GM12878 (cell line): ENCODE measurements around the gene NIPA2. TPM values are rescaled to one million over a fixed set of nuclear protein-coding genes. Genes with fewer than 3 reads are reported as not detected.

Experiments
- ATAC-seq: fragments of 200-7000 bp; cut with Tn5 transposase; 3 replicates; pipeline ENCODE4 v1.9.1; 2020; ENCODE audit warnings: mild to moderate bottlenecking, moderate library complexity
- BruUV-seq: library from RNA; stranded (reverse); fragments of 400-500 nt; replicated peaks from 2 replicates; lab custom pipeline; 2021; lab: Mats Ljungman, UMichigan
- CTCF ChIA-PET: fragments of 300-600 bp; sonication (Branson Sonifier 250); formaldehyde crosslinking; extraction: SDS; loops from one replicate; lab custom pipeline; 2021; ENCODE audit warnings: inconsistent platforms; lab: Yijun Ruan, JAX
- POLR2A ChIA-PET: fragments of 350-600 bp; formaldehyde crosslinking; extraction: SDS; loops from one replicate; lab custom pipeline; 2021; ENCODE audit warnings: inconsistent platforms; lab: Charles Lee
- RAD21 ChIA-PET: fragments of 300-600 bp; sonication (Branson Sonifier 250); formaldehyde crosslinking; loops from one replicate; lab custom pipeline; 2023; ENCODE audit warnings: antibody characterized with exemption; ENCODE audit not compliant: unreplicated experiment; lab: Charles Lee
- SMC1A ChIA-PET: fragments of 300-600 bp; sonication (Branson Sonifier 250); formaldehyde crosslinking; loops from one replicate; lab custom pipeline; 2023; ENCODE audit not compliant: unreplicated experiment, uncharacterized antibody; lab: Charles Lee
- DNase-seq: peaks from one replicate; pipeline ENCODE4 v3.0.0-alpha.2; 2011; ENCODE audit warnings: low read depth, low spot score
- FAIRE-seq: peaks from 3 replicates; lab custom pipeline; 2011; peaks lifted over from hg19 to GRCh38; lab: Jason Lieb, UNC
- H2AFZ ChIP-seq: 2 replicates; pipeline ENCODE4 v1.6.0; 2011; ENCODE audit warnings: low read depth, low read length, control low read depth; ENCODE audit not compliant: control insufficient read depth
- H3K27ac ChIP-seq: 2 replicates; pipeline ENCODE4 v1.5.1; 2011; ENCODE audit warnings: control low read depth; ENCODE audit not compliant: control insufficient read depth, insufficient read depth
- H3K27me3 ChIP-seq, 2 experiments: replicated peaks in 1 of 2; 2 replicates each; pipeline versions ENCODE4 v1.6.0 to v1.6.1; 2011; ENCODE audit warnings: low read length in 1 of 2; ENCODE audit not compliant: control insufficient read depth in 2 of 2, insufficient read depth in 2 of 2
- H3K36me3 ChIP-seq, 2 experiments: 2 replicates each; pipeline ENCODE4 v1.5.1; 2011; ENCODE audit warnings: low read length in 1 of 2; ENCODE audit not compliant: control insufficient read depth in 2 of 2, insufficient read depth in 2 of 2
- H3K4me1 ChIP-seq: 2 replicates; pipeline ENCODE4 v1.6.1; 2011; ENCODE audit warnings: mild to moderate bottlenecking, low read length, moderate library complexity, mixed read lengths; ENCODE audit not compliant: control insufficient read depth, insufficient read depth
- H3K4me2 ChIP-seq: 2 replicates; pipeline ENCODE4 v1.6.0; 2011; ENCODE audit warnings: control low read depth; ENCODE audit not compliant: control insufficient read depth, insufficient read depth
- H3K4me3 ChIP-seq: fragments of 200-600 bp; sonication (generic); 2 replicates; pipeline ENCODE4 v1.5.1; 2016
- H3K79me2 ChIP-seq: 2 replicates; pipeline ENCODE4 v1.6.0; 2011; ENCODE audit warnings: low read length; ENCODE audit not compliant: control insufficient read depth, insufficient read depth
- H3K9ac ChIP-seq: 2 replicates; pipeline ENCODE4 v1.8.0; 2011; ENCODE audit warnings: low read length, control low read depth, mixed read lengths; ENCODE audit not compliant: control insufficient read depth, insufficient read depth
- H3K9me3 ChIP-seq: replicated peaks from 3 replicates; pipeline ENCODE4 v1.5.1; 2011; ENCODE audit warnings: mild to moderate bottlenecking, low read length; ENCODE audit not compliant: control insufficient read depth, insufficient read depth
- H4K20me1 ChIP-seq: 2 replicates; pipeline ENCODE4 v1.6.0; 2011; ENCODE audit not compliant: control insufficient read depth, insufficient read depth
- ATF7 ChIP-seq: fragments of 450-650 bp; IDR thresholded peaks from 2 replicates; pipeline ENCODE4 v1.6.1; 2016; ENCODE audit warnings: low read depth, mild to moderate bottlenecking
- BCL11A ChIP-seq: IDR thresholded peaks from 2 replicates; pipeline ENCODE4 v1.6.1; 2011; ENCODE audit warnings: low read depth, low read length
- CEBPB ChIP-seq, 2 experiments: fragments of 150-350 bp in 1 of 2; IDR thresholded peaks; 2 replicates each; pipeline ENCODE4 v1.6.1; 2012 to 2014; ENCODE audit warnings: low read depth in 2 of 2, low read length in 2 of 2, borderline replicate concordance in 1 of 2, inconsistent platforms in 1 of 2
- LARP7 ChIP-seq: fragments of 450-650 bp; IDR thresholded peaks from 2 replicates; pipeline ENCODE4 v1.6.1; 2017; ENCODE audit warnings: mild to moderate bottlenecking
- MEF2A ChIP-seq: IDR thresholded peaks from 2 replicates; pipeline ENCODE4 v1.6.1; 2011; ENCODE audit warnings: low read depth, mild to moderate bottlenecking, low read length, moderate library complexity; ENCODE audit not compliant: insufficient read depth
- NFYB ChIP-seq: IDR thresholded peaks from 2 replicates; pipeline ENCODE4 v1.6.1; 2011; ENCODE audit warnings: low read depth, mild to moderate bottlenecking, low read length, improper control_type of control experiment, moderate library complexity; ENCODE audit not compliant: insufficient read depth
- NR2C2 ChIP-seq: IDR thresholded peaks from 2 replicates; pipeline ENCODE4 v1.6.1; 2011; ENCODE audit warnings: borderline replicate concordance, low read depth; ENCODE audit not compliant: control insufficient read depth, insufficient read length
- RB1 ChIP-seq: fragments of 450-650 bp; formaldehyde crosslinking; IDR thresholded peaks from 2 replicates; pipeline ENCODE4 v1.6.1; 2017; ENCODE audit warnings: mild to moderate bottlenecking, borderline replicate concordance
- RFX5 ChIP-seq: IDR thresholded peaks from 2 replicates; pipeline ENCODE4 v1.6.1; 2011; ENCODE audit warnings: low read depth, low read length, improper control_type of control experiment
- SIN3A ChIP-seq: IDR thresholded peaks from 2 replicates; pipeline ENCODE4 v1.6.1; 2012; ENCODE audit warnings: low read depth, low read length, improper control_type of control experiment
- SIX5 ChIP-seq: IDR thresholded peaks from 2 replicates; pipeline ENCODE4 v1.6.1; 2011; ENCODE audit warnings: mild to moderate bottlenecking, low read depth, low read length, moderate library complexity; ENCODE audit not compliant: severe bottlenecking
- SMAD5 ChIP-seq: IDR thresholded peaks from 2 replicates; pipeline ENCODE4 v1.6.1; 2016; ENCODE audit warnings: antibody characterized with exemption, low read depth
- SP1 ChIP-seq: IDR thresholded peaks from one replicate; pipeline ENCODE4 v1.6.1; 2011; ENCODE audit warnings: low read depth, low read length
- STAT3 ChIP-seq: IDR thresholded peaks from 2 replicates; pipeline ENCODE4 v1.6.1; 2011; ENCODE audit warnings: low read depth, low read length, improper control_type of control experiment
- SUPT20H ChIP-seq: IDR thresholded peaks from 2 replicates; pipeline ENCODE4 v1.6.1; 2011; ENCODE audit warnings: low read depth, mild to moderate bottlenecking, low read length, moderate library complexity, borderline replicate concordance; ENCODE audit not compliant: control insufficient read depth
- TCF3 ChIP-seq: IDR thresholded peaks from 2 replicates; pipeline ENCODE4 v1.6.1; 2012; ENCODE audit warnings: low read depth, mild to moderate bottlenecking, low read length, borderline replicate concordance; ENCODE audit not compliant: insufficient read depth
- WGBS: methylation state at CpG from one replicate; pipeline ENCODE4 v1.1.6; 2016; ENCODE audit warnings: low lambda C conversion rate; ENCODE audit not compliant: insufficient replicate concordance, insufficient coverage; ENCODE audit errors: missing lambda C conversion rate; 5-methylcytosine and 5-hydroxymethylcytosine counted together
- in situ Hi-C: fragments of 300-500 bp; cut with MboI; formaldehyde crosslinking; loops from 9 replicates; pipeline ENCODE4 v1.14.3; 2018; ENCODE audit warnings: mixed read lengths
- intact Hi-C: fragments of 100-400 bp; cut with micrococcal nuclease; formaldehyde crosslinking; loops from one replicate; pipeline ENCODE4 v1.14.2; 2022; ENCODE audit not compliant: unreplicated experiment
- polyA plus RNA-seq, 11 experiments: library from polyadenylated mRNA; depleted of rRNA in 4 of 11; unstranded in 6 of 11; stranded (reverse) in 5 of 11; fragments of >200 nt; fragmentation: Nextera tagmentation in 4 of 11; fragmentation: Illumina TruSeq in 1 of 11; extraction: Ambion mirVana in 4 of 11; extraction: Trizol in 1 of 11; gene quantifications; 1 replicate in 1 of 11; 2 replicates in 10 of 11; pipeline versions ENCODE4 v1.2.1 to v1.2.3, GENCODE V29; 2011 to 2016; ENCODE audit warnings: inconsistent platforms in 2 of 11, missing spikeins in 2 of 11, low read depth in 1 of 11
- total RNA-seq, 4 experiments: library from RNA; depleted of rRNA in 3 of 4; stranded (reverse); fragments of >200 nt in 3 of 4; fragmentation: Illumina TruSeq in 1 of 4; extraction: Trizol in 1 of 4; gene quantifications; 2 replicates each; pipeline versions ENCODE4 v1.2.1 to v1.2.3, GENCODE V29; 2013 to 2021

NIPA2 gene
- total and polyA plus RNA-seq, 10 of the 15 experiments (the other 5 are each of a cell fraction or from before 2014, with no cell fraction given): 24.4 to 159 (median 96.5) TPM

GRCh38 chr15:22907161-22907950 is 68.9 kb downstream of the NIPA2 start:
- in situ Hi-C loops (no loop called here), intact Hi-C loops (no loop called here)
- CTCF ChIA-PET: no interaction called here
- no peaks in the 10 kb centered on the region for H3K79me2 ChIP-seq
- FAIRE-seq (no peak), DNase-seq (no peak)
- H3K9ac ChIP-seq: no peak overlapping the region
- SMC1A ChIA-PET: no interaction called here
- no peaks in the 10 kb centered on the region for H3K9me3 ChIP-seq
- no peak overlapping the region for H2AFZ ChIP-seq
- POLR2A ChIA-PET: no interaction called here
- BruUV-seq: no TSS peak
- H3K36me3 ChIP-seq: peaks cover 9 to 12% of the 10 kb centered on the region in 2 experiments; a peak in 3 of 4 replicates
- WGBS: 94% methylated on average over 16 of the region's 16 CpGs
- TF ChIP-seq NFYB (no peak), NR2C2 (no peak), SIN3A (no peak), RFX5 (no peak), TCF3 (no peak), ATF7 (no peak), BCL11A (no peak), LARP7 (no peak), MEF2A (no peak), SIX5 (no peak), STAT3 (no peak), RB1 (no peak), SP1 (no peak), CEBPB (IDR thresholded peaks at IDR 0.05; ENCODE audit: borderline replicate concordance in 1 of 2, low read depth in 2 of 2, low read length in 2 of 2) (no peak), SUPT20H (no peak), SMAD5 (no peak)
- TF ChIP-seq, all 136 proteins: peak for 0
- no peak for ATAC-seq
- no peak overlapping the region for H3K4me3 ChIP-seq
- H3K4me2 ChIP-seq: no peak overlapping the region
- no peaks in the 10 kb centered on the region for H3K4me1 ChIP-seq
- H3K27me3 ChIP-seq: no peaks in the 10 kb centered on the region
- H3K27ac ChIP-seq: no peak overlapping the region
- H4K20me1 ChIP-seq: no peaks in the 10 kb centered on the region
- RAD21 ChIA-PET: no interaction called here
